Testis (tissue), 2 donors: Measurements from ENCODE around the gene TRMT112.

Experiments used
- CTCF ChIP-seq, 3 experiments: fragments of 450-650 bp in 2 of 3; fragments of 200-600 bp in 1 of 3; sonication (generic) in 1 of 3; IDR thresholded peaks; one replicate each; pipeline ENCODE4 v1.5.1; 2016 to 2019; ENCODE audit warnings: antibody characterized with exemption in 3 of 3, mild to moderate bottlenecking in 2 of 3, moderate library complexity in 1 of 3
- POLR2A ChIP-seq: fragments of 450-650 bp; IDR thresholded peaks from one replicate; pipeline ENCODE4 v1.6.1; 2017; ENCODE audit warnings: antibody characterized with exemption, mild to moderate bottlenecking, moderate library complexity

- no peak for TF ChIP-seq CTCF (IDR thresholded peaks at IDR 0.05)
- no peak for TF ChIP-seq POLR2A
These were observed 33.1 kb downstream of the TRMT112 start, which contains the start of gene BAD for GRCh38 chr11:64284048-64284961.
